Activated CD8-positive, alpha-beta memory T cell treated with anti-CD3 and anti-CD28 coated beads, Interleukin-2, amount 10 ng/mL, durations not matched to agents 7 days and 5 days (primary cell): Measurements from ENCODE around the gene THAP9. TPM values are rescaled to one million over a fixed set of nuclear protein-coding genes. Genes with fewer than 3 reads are reported as not detected.
"Not testable (repeated sequence)": the region's sequence is repeated elsewhere in the genome, so short reads cannot be mapped to it uniquely, and the experiment has no call there.

Experiments used
- ATAC-seq: fragments of 150-1000 bp; cut with Tn5 transposase; one replicate; pipeline ENCODE4 v1.10.0; 2021; ENCODE audit warnings: moderate library complexity
- CTCF ChIA-PET: fragments of 350-600 bp; sonication (Branson Sonifier 250); formaldehyde crosslinking; loops from one replicate; lab custom pipeline; 2021; ENCODE audit warnings: antibody characterized with exemption; lab: Charles Lee
- DNase-seq: peaks from one replicate; pipeline ENCODE4 v3.0.0-alpha.2; 2020
- H3K27ac Mint-ChIP-seq: one replicate; pipeline ENCODE4 v1.8.0; 2021; ENCODE audit warnings: mild to moderate bottlenecking, mixed read lengths
- H3K27me3 Mint-ChIP-seq: one replicate; pipeline ENCODE4 v1.8.0; 2021; ENCODE audit warnings: mixed read lengths
- H3K36me3 Mint-ChIP-seq: one replicate; pipeline ENCODE4 v1.8.0; 2021; ENCODE audit warnings: mild to moderate bottlenecking, mixed read lengths
- H3K4me1 Mint-ChIP-seq: one replicate; pipeline ENCODE4 v1.8.0; 2021; ENCODE audit warnings: mixed read lengths
- H3K4me3 Mint-ChIP-seq: one replicate; pipeline ENCODE4 v1.8.0; 2021; ENCODE audit warnings: mild to moderate bottlenecking, moderate library complexity, mixed read lengths
- H3K9me3 Mint-ChIP-seq: one replicate; pipeline ENCODE4 v1.8.0; 2022; ENCODE audit warnings: low read depth, mixed read lengths
- total RNA-seq, 2 experiments: library from RNA; stranded (reverse); gene quantifications; one replicate each; pipeline ENCODE4 v1.2.3, GENCODE V29; 2021

The THAP9 gene
- total RNA-seq, 2 experiments from 2014 or later, result 1.9 to 2.4 TPM

- DNase-seq (no peak), ATAC-seq (no peak)
- peaks cover 27% of the 10 kb centered on the region for H3K36me3 Mint-ChIP-seq
- H3K9me3 Mint-ChIP-seq, result no peaks in the 10 kb centered on the region
- H3K4me1 Mint-ChIP-seq, result peaks cover 40% of the 10 kb centered on the region
- H3K27me3 Mint-ChIP-seq, result peaks cover 2% of the 10 kb centered on the region
- no peak overlapping the region for H3K4me3 Mint-ChIP-seq
- CTCF ChIA-PET, result interaction anchor here (1.1 to 3.3 kb wide), 8 partner anchors 10 to 318 kb away, joined by 3 to 32 read pairs (median 5); partner anchors contain the start of genes COPS4, LIN54, SCD5 and SEC31A
- H3K27ac Mint-ChIP-seq, result no peak overlapping the region
Measured at GRCh38 chr4:82899374-82900065, 1.0 kb upstream of the THAP9 start.

GRCh38 chr4:82900066-82900410 lies 497 bp upstream of the THAP9 start:
- Mint-ChIP-seq H3K27ac (no peak overlapping the region), H3K4me1 (peaks cover 42% of the 10 kb centered on the region), H3K9me3 (no peaks in the 10 kb centered on the region), H3K4me3 (no peak overlapping the region), H3K27me3 (peaks cover 2% of the 10 kb centered on the region), H3K36me3 (peaks cover 22% of the 10 kb centered on the region)
- ATAC-seq (peak; percentile 3), DNase-seq (no peak)
- CTCF ChIA-PET, result interaction anchor here (1.1 to 3.3 kb wide), 7 partner anchors 10 to 135 kb away, joined by 3 to 32 read pairs (median 6); partner anchors contain the start of genes COPS4, LIN54 and SEC31A

GRCh38 chr4:82901183-82901718 lies 716 bp downstream of the THAP9 start:
- Mint-ChIP-seq H3K36me3 (peaks cover 18% of the 10 kb centered on the region), H3K27me3 (peaks cover 7% of the 10 kb centered on the region)

GRCh38 chr4:82903737-82904136 lies 3.2 kb downstream of the THAP9 start:
- ATAC-seq (no peak), DNase-seq (no peak)
- Mint-ChIP-seq H3K27me3 (peaks cover 13% of the 10 kb centered on the region), H3K36me3 (peaks cover 13% of the 10 kb centered on the region), H3K4me3 (no peak overlapping the region), H3K27ac (peak overlapping the region; percentile 17), H3K9me3 (no peaks in the 10 kb centered on the region), H3K4me1 (peaks cover 30% of the 10 kb centered on the region)
- CTCF ChIA-PET, result interaction anchor here (0.8 kb wide), 1 partner anchor 51 kb away, joined by 3 read pairs; no protein-coding TSS in a partner anchor

More at GRCh38 chr4:82901183-82901718, 716 bp downstream of the THAP9 start:
- ATAC-seq (no peak), DNase-seq (no peak)
- CTCF ChIA-PET, result interaction anchor here (0.7 to 3.3 kb wide), 6 partner anchors 11 to 383 kb away, joined by 3 to 32 read pairs (median 8); partner anchors contain the start of genes COQ2, LIN54 and SEC31A
- no peaks in the 10 kb centered on the region for H3K9me3 Mint-ChIP-seq
- H3K27ac Mint-ChIP-seq, result no peak overlapping the region
- no peak overlapping the region for H3K4me3 Mint-ChIP-seq
- H3K4me1 Mint-ChIP-seq, result peaks cover 45% of the 10 kb centered on the region

GRCh38 chr4:82905205-82905604 lies 4.7 kb downstream of the THAP9 start:
- Mint-ChIP-seq H3K4me3 (peak overlapping the region; percentile 19), H3K36me3 (peaks cover 8% of the 10 kb centered on the region), H3K27ac (peak overlapping the region; percentile 60), H3K4me1 (peaks cover 27% of the 10 kb centered on the region), H3K9me3 (no peaks in the 10 kb centered on the region), H3K27me3 (peaks cover 13% of the 10 kb centered on the region)
- DNase-seq (peak; percentile 81), ATAC-seq (peak; percentile 3)
- CTCF ChIA-PET, result interaction anchor here (0.8 kb wide), 1 partner anchor 108 kb away, joined by 3 read pairs; no protein-coding TSS in a partner anchor

GRCh38 chr4:82906469-82906868 lies 5.9 kb downstream of the THAP9 start:
- H3K27me3 Mint-ChIP-seq, result peaks cover 13% of the 10 kb centered on the region
- H3K9me3 Mint-ChIP-seq, result no peaks in the 10 kb centered on the region
- no peak for ATAC-seq
- DNase-seq, result no peak
- H3K27ac Mint-ChIP-seq, result no peak overlapping the region
- CTCF ChIA-PET, result no interaction called here
- peaks cover 13% of the 10 kb centered on the region for H3K36me3 Mint-ChIP-seq
- H3K4me3 Mint-ChIP-seq, result no peak overlapping the region
- peaks cover 27% of the 10 kb centered on the region for H3K4me1 Mint-ChIP-seq

GRCh38 chr4:82909326-82909725 lies 8.8 kb downstream of the THAP9 start:
- Mint-ChIP-seq H3K27me3 (peaks cover 11% of the 10 kb centered on the region), H3K27ac (no peak overlapping the region), H3K36me3 (peaks cover 17% of the 10 kb centered on the region), H3K9me3 (no peaks in the 10 kb centered on the region), H3K4me3 (no peak overlapping the region), H3K4me1 (peaks cover 12% of the 10 kb centered on the region)
- ATAC-seq, result no peak
- no peak for DNase-seq
- CTCF ChIA-PET, result no interaction called here

- no peak for ATAC-seq
- Mint-ChIP-seq H3K36me3 (peaks cover 14% of the 10 kb centered on the region), H3K9me3 (no peaks in the 10 kb centered on the region), H3K4me1 (no peaks in the 10 kb centered on the region), H3K27me3 (no peaks in the 10 kb centered on the region), H3K27ac (no peak overlapping the region), H3K4me3 (no peak overlapping the region)
- CTCF ChIA-PET, result no interaction called here
- DNase-seq, result no peak
Measured at GRCh38 chr4:82913305-82913704, 12.8 kb downstream of the THAP9 start.

- peaks cover 14% of the 10 kb centered on the region for H3K36me3 Mint-ChIP-seq
- CTCF ChIA-PET, H3K4me1 Mint-ChIP-seq, H3K27me3 Mint-ChIP-seq, DNase-seq, H3K4me3 Mint-ChIP-seq, H3K9me3 Mint-ChIP-seq, H3K27ac Mint-ChIP-seq, ATAC-seq: not testable (repeated sequence)
Measured at GRCh38 chr4:82913968-82914367, 13.4 kb downstream of the THAP9 start.

GRCh38 chr4:82918091-82918490 lies 17.6 kb downstream of the THAP9 start:
- CTCF ChIA-PET, result no interaction called here
- H3K27ac Mint-ChIP-seq, result no peak overlapping the region
- DNase-seq, result no peak
- ATAC-seq, result no peak
- H3K9me3 Mint-ChIP-seq, result no peaks in the 10 kb centered on the region
- H3K4me1 Mint-ChIP-seq, result no peaks in the 10 kb centered on the region
- H3K36me3 Mint-ChIP-seq, result peaks cover 9% of the 10 kb centered on the region
- no peak overlapping the region for H3K4me3 Mint-ChIP-seq
- H3K27me3 Mint-ChIP-seq, result no peaks in the 10 kb centered on the region

GRCh38 chr4:82919386-82919785 lies 18.9 kb downstream of the THAP9 start:
- Mint-ChIP-seq H3K4me1 (no peaks in the 10 kb centered on the region), H3K27ac (no peak overlapping the region), H3K9me3 (no peaks in the 10 kb centered on the region), H3K4me3 (no peak overlapping the region), H3K27me3 (no peaks in the 10 kb centered on the region), H3K36me3 (peaks cover 5% of the 10 kb centered on the region)
- CTCF ChIA-PET, result no interaction called here
- ATAC-seq, result no peak
- DNase-seq, result no peak

GRCh38 chr4:82921795-82922194 lies 21.3 kb downstream of the THAP9 start:
- Mint-ChIP-seq H3K27me3 (no peaks in the 10 kb centered on the region), H3K4me1 (no peaks in the 10 kb centered on the region), H3K36me3 (peaks cover 5% of the 10 kb centered on the region), H3K27ac (no peak overlapping the region), H3K4me3 (no peak overlapping the region), H3K9me3 (no peaks in the 10 kb centered on the region)
- CTCF ChIA-PET, result interaction anchor here (1.0 kb wide), 1 partner anchor 113 kb away, joined by 3 read pairs; the partner anchor contains the start of gene COPS4
- DNase-seq (no peak), ATAC-seq (no peak)

GRCh38 chr4:82930848-82931755 lies 30.6 kb downstream of the THAP9 start:
- Mint-ChIP-seq H3K36me3 (peaks cover 53% of the 10 kb centered on the region), H3K27me3 (no peaks in the 10 kb centered on the region), H3K9me3 (no peaks in the 10 kb centered on the region), H3K4me1 (no peaks in the 10 kb centered on the region), H3K4me3 (no peak overlapping the region), H3K27ac (no peak overlapping the region)
- no peak for DNase-seq
- no peak for ATAC-seq
- CTCF ChIA-PET, result no interaction called here
